Glutamatergic neuron (in vitro differentiated cells): ENCODE results near the gene KCNQ1. TPM values are rescaled to one million over a fixed set of nuclear protein-coding genes. Genes with fewer than 3 reads are reported as not detected.

Experiments used
- DNase-seq: peaks from one replicate; pipeline ENCODE4 v3.0.0; 2022
- H3K27ac Mint-ChIP-seq: one replicate; pipeline ENCODE4 v1.8.0; 2020; ENCODE audit warnings: mild to moderate bottlenecking, mixed read lengths, inconsistent platforms; ENCODE audit not compliant: unreplicated experiment
- H3K27me3 Mint-ChIP-seq: one replicate; pipeline ENCODE4 v1.8.0; 2020; ENCODE audit warnings: mild to moderate bottlenecking, moderate library complexity, mixed read lengths, inconsistent platforms; ENCODE audit not compliant: unreplicated experiment
- H3K36me3 Mint-ChIP-seq: one replicate; pipeline ENCODE4 v1.8.0; 2020; ENCODE audit warnings: mild to moderate bottlenecking, mixed read lengths, inconsistent platforms; ENCODE audit not compliant: unreplicated experiment
- H3K4me1 Mint-ChIP-seq: one replicate; pipeline ENCODE4 v1.8.0; 2020; ENCODE audit warnings: mild to moderate bottlenecking, low read depth, mixed read lengths, inconsistent platforms; ENCODE audit not compliant: unreplicated experiment
- H3K4me3 Mint-ChIP-seq: one replicate; pipeline ENCODE4 v1.8.0; 2020; ENCODE audit warnings: mild to moderate bottlenecking, mixed read lengths, inconsistent platforms; ENCODE audit not compliant: unreplicated experiment
- H3K9me3 Mint-ChIP-seq: one replicate; pipeline ENCODE4 v1.8.0; 2020; ENCODE audit warnings: mild to moderate bottlenecking, moderate library complexity, mixed read lengths, inconsistent platforms; ENCODE audit not compliant: unreplicated experiment
- total RNA-seq: library from RNA; stranded (reverse); fragmentation: NEBNext Ultra II Directional; extraction: Animal tissue kit (Norgen Biotek cat#: 25700); gene quantifications from one replicate; pipeline ENCODE4 v1.2.1, GENCODE V29; 2021; ENCODE audit not compliant: unreplicated experiment
- TF ChIP-seq, protein P1 (sequence below): fragments of 200-600 bp; sonication (generic); IDR thresholded peaks from one replicate; pipeline ENCODE4 v1.5.0; 2021; ENCODE audit not compliant: partially characterized antibody, unreplicated experiment

KCNQ1 gene
- total RNA-seq, 1 donor from 2014 or later, result 0.44 TPM

DNA sequence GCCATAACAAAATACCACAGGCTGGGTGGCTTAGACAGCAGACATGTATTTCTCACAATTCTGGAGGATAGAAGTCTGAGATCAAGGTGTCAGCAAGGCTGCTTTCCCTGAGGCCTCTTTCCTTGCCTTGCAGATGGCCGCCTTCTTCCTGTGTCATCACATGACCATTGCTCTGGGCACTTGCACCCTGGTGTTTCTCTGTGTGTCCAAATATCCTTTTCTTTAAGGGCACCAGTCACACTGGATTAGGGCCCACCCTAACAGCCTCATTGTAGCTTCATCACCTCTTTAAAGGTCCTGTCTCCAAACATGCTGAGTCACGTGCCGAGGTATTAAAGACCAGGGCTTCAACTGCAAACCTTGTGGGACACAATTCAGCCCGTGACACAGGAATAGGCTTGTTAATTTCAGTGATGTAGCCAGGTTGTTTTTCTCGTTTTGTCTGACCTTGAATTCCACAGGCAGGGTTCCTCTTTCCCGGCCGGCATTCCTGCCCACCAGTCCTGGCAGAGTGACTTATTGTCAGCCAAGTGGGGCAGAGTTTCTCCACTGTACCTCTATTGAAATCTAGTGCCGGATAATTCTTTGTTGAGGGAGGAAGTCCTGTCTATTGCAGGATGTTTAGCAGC is 154.9 kb downstream of the KCNQ1 start:
- H3K9me3 Mint-ChIP-seq, result no peaks in the 10 kb centered on the region
- H3K27me3 Mint-ChIP-seq, result peaks cover 6% of the 10 kb centered on the region
- no peak for DNase-seq
- no peak overlapping the region for H3K4me3 Mint-ChIP-seq
- no peaks in the 10 kb centered on the region for H3K4me1 Mint-ChIP-seq
- H3K27ac Mint-ChIP-seq, result no peak overlapping the region
- TF ChIP-seq, protein P1, sequence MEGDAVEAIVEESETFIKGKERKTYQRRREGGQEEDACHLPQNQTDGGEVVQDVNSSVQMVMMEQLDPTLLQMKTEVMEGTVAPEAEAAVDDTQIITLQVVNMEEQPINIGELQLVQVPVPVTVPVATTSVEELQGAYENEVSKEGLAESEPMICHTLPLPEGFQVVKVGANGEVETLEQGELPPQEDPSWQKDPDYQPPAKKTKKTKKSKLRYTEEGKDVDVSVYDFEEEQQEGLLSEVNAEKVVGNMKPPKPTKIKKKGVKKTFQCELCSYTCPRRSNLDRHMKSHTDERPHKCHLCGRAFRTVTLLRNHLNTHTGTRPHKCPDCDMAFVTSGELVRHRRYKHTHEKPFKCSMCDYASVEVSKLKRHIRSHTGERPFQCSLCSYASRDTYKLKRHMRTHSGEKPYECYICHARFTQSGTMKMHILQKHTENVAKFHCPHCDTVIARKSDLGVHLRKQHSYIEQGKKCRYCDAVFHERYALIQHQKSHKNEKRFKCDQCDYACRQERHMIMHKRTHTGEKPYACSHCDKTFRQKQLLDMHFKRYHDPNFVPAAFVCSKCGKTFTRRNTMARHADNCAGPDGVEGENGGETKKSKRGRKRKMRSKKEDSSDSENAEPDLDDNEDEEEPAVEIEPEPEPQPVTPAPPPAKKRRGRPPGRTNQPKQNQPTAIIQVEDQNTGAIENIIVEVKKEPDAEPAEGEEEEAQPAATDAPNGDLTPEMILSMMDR, result no peak
- peaks cover 16% of the 10 kb centered on the region for H3K36me3 Mint-ChIP-seq

DNA sequence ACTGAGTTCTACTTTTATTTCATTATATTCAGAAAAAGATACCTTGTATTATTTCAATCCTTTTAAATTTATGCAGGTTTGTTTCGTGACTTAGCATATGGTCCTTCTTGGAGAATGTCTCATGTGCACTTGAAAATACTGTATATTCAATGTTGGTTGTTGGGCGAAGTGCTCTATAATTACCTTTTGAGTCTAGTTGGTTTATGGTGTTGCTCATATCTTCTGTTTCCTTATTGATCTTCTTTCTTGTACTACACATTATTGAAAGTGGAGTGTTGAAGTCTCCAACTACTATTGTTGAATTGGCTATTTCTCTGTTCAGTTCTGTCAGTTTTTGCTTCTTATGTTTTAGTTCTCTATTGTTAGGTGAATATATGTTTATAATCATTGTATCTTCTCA is 164.5 kb downstream of the KCNQ1 start:
- TF ChIP-seq, protein P1, result no peak
- DNase-seq, result no peak
- H3K36me3 Mint-ChIP-seq, result peaks cover 11% of the 10 kb centered on the region
- H3K4me3 Mint-ChIP-seq, result no peak overlapping the region
- peaks cover 11% of the 10 kb centered on the region for H3K9me3 Mint-ChIP-seq
- no peaks in the 10 kb centered on the region for H3K4me1 Mint-ChIP-seq
- H3K27me3 Mint-ChIP-seq, result no peaks in the 10 kb centered on the region
- H3K27ac Mint-ChIP-seq, result no peak overlapping the region

DNA sequence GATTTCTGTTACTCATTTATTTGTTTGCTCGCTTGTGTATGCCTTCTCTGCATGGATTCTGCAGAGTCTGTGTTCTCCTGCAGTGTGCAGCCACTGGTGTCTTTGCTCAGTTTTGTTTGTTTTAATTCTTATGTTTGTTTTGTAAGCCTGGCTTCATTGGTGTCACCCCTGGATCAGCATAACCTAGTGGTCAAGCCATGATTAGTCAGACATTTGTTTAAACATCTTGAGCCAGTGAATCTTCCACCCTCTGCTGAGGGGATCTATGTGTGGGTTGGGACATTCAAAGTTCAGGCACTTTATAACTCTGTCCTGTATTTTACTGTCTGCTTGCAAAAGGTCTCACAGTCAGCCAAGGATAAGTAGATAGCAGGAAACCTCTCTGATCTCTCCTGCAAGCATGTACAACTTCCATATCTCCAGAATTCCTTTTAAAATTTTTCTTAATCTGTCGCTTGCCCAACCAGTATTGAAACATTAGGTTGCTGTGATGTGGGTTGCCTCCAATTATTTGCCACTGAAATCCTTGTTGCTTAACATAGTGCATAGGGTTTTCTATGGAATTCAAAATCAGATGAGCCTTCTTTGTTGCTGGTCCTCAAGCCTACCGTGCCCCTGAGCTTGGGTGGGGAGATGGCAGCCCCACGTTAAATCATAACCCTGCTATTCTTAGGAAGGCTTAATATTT is 168.2 kb downstream of the KCNQ1 start:
- peaks cover 7% of the 10 kb centered on the region for H3K36me3 Mint-ChIP-seq
- H3K27ac Mint-ChIP-seq, result no peak overlapping the region
- TF ChIP-seq, protein P1, result no peak
- no peaks in the 10 kb centered on the region for H3K4me1 Mint-ChIP-seq
- no peak for DNase-seq
- H3K27me3 Mint-ChIP-seq, result no peaks in the 10 kb centered on the region
- H3K9me3 Mint-ChIP-seq, result peaks cover 9% of the 10 kb centered on the region
- H3K4me3 Mint-ChIP-seq, result no peak overlapping the region

DNA sequence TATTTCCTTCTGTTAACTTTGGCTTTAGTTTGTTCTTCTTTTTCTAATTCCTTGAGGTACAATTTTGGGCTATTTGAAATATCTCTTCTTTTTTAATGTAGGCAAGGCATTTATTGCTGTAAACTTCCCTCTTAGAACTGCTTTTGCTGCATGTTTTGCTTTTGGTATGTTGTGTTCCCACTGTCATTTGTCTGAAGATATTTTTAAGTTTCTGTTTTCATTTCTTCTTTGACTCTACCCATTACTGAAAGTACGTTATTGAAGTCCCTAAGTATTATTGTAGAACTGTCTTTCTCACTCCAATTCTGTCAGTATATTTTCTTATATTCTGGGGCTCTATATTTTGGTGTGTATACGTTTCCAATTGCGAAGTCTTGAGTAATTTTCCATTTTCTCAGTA is 177.1 kb downstream of the KCNQ1 start:
- Mint-ChIP-seq H3K36me3 (peaks cover 7% of the 10 kb centered on the region), H3K4me3 (no peak overlapping the region), H3K4me1 (no peaks in the 10 kb centered on the region), H3K9me3 (peaks cover 6% of the 10 kb centered on the region), H3K27ac (no peak overlapping the region), H3K27me3 (no peaks in the 10 kb centered on the region)
- TF ChIP-seq, protein P1, result no peak
- no peak for DNase-seq

DNA sequence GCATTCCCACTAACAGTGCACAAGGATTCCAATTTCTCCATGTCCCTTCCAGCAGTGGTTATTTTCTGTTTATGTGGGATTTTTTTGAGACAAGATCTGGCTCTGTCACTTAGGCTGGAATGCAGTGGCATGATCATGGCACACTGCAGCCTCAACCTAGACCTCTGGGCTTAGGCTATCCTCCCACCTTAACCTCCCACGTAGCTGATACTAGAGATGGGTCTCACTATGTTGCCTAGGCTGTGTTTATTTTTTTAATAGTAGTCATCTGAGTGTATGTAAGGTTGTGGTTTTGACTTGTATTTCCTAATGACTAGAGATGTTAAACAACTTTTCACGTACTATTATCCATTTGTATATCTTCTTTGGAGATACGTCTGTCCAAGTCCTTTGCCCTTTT is 180.4 kb downstream of the KCNQ1 start:
- Mint-ChIP-seq H3K27ac (no peak overlapping the region), H3K9me3 (peaks cover 7% of the 10 kb centered on the region), H3K36me3 (peaks cover 10% of the 10 kb centered on the region), H3K4me1 (no peaks in the 10 kb centered on the region), H3K27me3 (no peaks in the 10 kb centered on the region), H3K4me3 (no peak overlapping the region)
- TF ChIP-seq, protein P1, result no peak
- no peak for DNase-seq
